Calu3 (cell line): ENCODE results near the gene EFCAB8. TPM values are rescaled to one million over a fixed set of nuclear protein-coding genes. Genes with fewer than 3 reads are reported as not detected.
"Not testable (repeated sequence)": the region's sequence is repeated elsewhere in the genome, so short reads cannot be mapped to it uniquely, and the experiment has no call there.

Experiments used
- BruUV-seq: library from RNA; stranded (reverse); fragments of 400-500 nt; replicated peaks from 2 replicates; lab custom pipeline; 2021; lab: Mats Ljungman, UMichigan
- CTCF ChIA-PET: fragments of 300-600 bp; sonication (Branson Sonifier 250); formaldehyde crosslinking; loops from one replicate; lab custom pipeline; 2022; ENCODE audit warnings: antibody characterized with exemption; lab: Charles Lee
- DNase-seq: peaks from one replicate; pipeline ENCODE4 v3.0.0; 2022
- H3K27ac Mint-ChIP-seq: one replicate; pipeline ENCODE4 v1.8.0; 2022; ENCODE audit warnings: mixed read lengths; ENCODE audit not compliant: unreplicated experiment
- H3K27me3 Mint-ChIP-seq: one replicate; pipeline ENCODE4 v1.8.0; 2022; ENCODE audit warnings: mixed read lengths; ENCODE audit not compliant: unreplicated experiment
- H3K36me3 Mint-ChIP-seq: one replicate; pipeline ENCODE4 v1.8.0; 2022; ENCODE audit warnings: mild to moderate bottlenecking, moderate library complexity, mixed read lengths; ENCODE audit not compliant: insufficient read depth, unreplicated experiment
- H3K4me1 Mint-ChIP-seq: one replicate; pipeline ENCODE4 v1.8.0; 2022; ENCODE audit warnings: mild to moderate bottlenecking, low read depth, mixed read lengths; ENCODE audit not compliant: unreplicated experiment
- H3K4me3 Mint-ChIP-seq: one replicate; pipeline ENCODE4 v1.8.0; 2022; ENCODE audit warnings: mild to moderate bottlenecking, low read depth, moderate library complexity, mixed read lengths; ENCODE audit not compliant: unreplicated experiment
- H3K9me3 Mint-ChIP-seq: one replicate; pipeline ENCODE4 v1.8.0; 2022; ENCODE audit warnings: low read depth, mixed read lengths; ENCODE audit not compliant: unreplicated experiment
- intact Hi-C: fragments of 100-400 bp; cut with micrococcal nuclease; formaldehyde crosslinking; loops from one replicate; pipeline ENCODE4 v1.10.0; 2022; ENCODE audit not compliant: unreplicated experiment
- total RNA-seq: library from RNA; stranded (reverse); gene quantifications from 2 replicates; pipeline ENCODE4 v1.2.3, GENCODE V29; 2022
- TF ChIP-seq, protein P1 (sequence below): fragments of 200-600 bp; IDR thresholded peaks from one replicate; pipeline ENCODE4 v1.8.0; 2022; ENCODE audit warnings: antibody characterized with exemption; ENCODE audit not compliant: unreplicated experiment

EFCAB8 gene
- total RNA-seq, 1 experiment from 2014 or later: 1.1 TPM

DNA sequence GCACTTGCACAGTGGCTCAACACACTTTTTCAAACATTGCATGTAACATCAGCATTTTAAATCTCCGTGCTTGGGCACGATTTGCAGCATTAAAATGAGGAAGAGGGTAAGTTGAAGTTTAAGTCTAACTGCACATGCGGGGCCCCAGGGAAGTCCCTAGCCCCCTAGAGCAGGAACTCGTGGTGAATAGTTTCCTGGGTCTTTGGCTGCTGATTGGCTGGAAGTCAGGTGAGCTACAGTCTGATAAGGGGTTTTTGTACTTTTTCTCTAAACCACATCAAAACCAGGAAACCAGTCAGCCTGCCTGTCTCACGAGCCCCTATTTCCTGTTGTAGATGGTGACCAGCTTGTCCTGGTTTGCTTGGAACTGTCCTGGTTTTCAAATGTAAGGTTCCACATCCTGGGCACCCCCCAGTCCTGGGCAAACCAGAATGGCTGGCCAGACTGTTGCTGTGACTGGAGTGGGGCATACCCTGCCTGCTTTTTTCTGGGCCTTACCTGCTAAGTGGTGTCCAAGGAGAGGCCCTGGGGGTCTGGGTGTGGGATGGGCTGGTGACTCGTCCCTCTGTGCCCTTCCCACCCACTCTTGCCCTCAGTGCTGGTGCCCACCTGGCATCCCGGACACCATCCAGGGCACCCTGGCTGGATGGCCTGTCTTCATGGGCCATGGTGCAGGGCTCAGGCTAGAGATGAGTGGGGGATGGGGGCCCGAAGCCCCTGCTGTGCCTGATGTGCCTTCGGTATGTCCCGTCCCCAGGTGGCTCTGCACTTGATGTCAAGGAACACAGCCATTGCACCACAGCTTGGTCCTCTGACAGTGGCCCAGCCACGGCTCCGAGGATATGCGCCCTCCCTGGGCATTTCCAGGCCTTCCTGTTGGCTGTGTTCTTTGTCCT lies 113.7 kb downstream of the EFCAB8 start:
- DNase-seq: peak; percentile 26
- intact Hi-C loops: no loop called here
- no peaks in the 10 kb centered on the region for H3K36me3 Mint-ChIP-seq
- CTCF ChIA-PET: no interaction called here
- H3K27me3 Mint-ChIP-seq: peaks cover 57% of the 10 kb centered on the region
- H3K9me3 Mint-ChIP-seq: peaks cover 3% of the 10 kb centered on the region
- TF ChIP-seq, protein P1, sequence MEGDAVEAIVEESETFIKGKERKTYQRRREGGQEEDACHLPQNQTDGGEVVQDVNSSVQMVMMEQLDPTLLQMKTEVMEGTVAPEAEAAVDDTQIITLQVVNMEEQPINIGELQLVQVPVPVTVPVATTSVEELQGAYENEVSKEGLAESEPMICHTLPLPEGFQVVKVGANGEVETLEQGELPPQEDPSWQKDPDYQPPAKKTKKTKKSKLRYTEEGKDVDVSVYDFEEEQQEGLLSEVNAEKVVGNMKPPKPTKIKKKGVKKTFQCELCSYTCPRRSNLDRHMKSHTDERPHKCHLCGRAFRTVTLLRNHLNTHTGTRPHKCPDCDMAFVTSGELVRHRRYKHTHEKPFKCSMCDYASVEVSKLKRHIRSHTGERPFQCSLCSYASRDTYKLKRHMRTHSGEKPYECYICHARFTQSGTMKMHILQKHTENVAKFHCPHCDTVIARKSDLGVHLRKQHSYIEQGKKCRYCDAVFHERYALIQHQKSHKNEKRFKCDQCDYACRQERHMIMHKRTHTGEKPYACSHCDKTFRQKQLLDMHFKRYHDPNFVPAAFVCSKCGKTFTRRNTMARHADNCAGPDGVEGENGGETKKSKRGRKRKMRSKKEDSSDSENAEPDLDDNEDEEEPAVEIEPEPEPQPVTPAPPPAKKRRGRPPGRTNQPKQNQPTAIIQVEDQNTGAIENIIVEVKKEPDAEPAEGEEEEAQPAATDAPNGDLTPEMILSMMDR: no peak
- BruUV-seq: no TSS peak
- H3K27ac Mint-ChIP-seq: no peak overlapping the region
- no peaks in the 10 kb centered on the region for H3K4me1 Mint-ChIP-seq
- no peak overlapping the region for H3K4me3 Mint-ChIP-seq

DNA sequence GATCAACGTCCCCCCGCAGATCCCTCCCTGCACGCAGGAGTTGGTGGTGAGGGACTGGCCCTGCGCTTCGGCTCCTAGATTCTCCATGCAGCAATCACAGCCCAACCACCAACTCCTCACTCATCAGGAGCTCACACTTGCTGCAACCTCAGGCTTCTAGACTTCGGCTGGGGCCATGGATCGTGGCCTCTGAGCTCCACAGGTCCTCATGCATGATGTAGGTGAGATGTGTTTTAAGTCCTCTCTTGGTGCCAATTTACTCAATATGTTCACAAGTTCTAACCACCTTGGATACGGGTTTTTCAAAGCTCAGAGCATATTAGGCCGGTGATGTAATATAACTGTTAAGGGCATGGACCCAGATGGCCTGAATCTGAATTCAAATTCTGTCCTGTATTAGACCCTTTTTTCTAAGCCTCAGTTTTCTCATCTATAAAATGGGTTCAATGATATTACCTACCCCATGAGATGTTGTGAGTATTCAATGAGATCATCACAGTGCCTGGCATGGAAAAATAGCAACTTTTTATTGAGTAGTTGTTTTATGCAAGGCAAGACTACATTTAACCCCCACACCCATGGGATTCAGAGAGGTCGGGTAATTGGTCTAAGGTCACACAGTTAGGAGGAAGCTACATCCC lies 114.5 kb downstream of the EFCAB8 start:
- intact Hi-C loops: no loop called here
- no peak overlapping the region for H3K27ac Mint-ChIP-seq

DNA sequence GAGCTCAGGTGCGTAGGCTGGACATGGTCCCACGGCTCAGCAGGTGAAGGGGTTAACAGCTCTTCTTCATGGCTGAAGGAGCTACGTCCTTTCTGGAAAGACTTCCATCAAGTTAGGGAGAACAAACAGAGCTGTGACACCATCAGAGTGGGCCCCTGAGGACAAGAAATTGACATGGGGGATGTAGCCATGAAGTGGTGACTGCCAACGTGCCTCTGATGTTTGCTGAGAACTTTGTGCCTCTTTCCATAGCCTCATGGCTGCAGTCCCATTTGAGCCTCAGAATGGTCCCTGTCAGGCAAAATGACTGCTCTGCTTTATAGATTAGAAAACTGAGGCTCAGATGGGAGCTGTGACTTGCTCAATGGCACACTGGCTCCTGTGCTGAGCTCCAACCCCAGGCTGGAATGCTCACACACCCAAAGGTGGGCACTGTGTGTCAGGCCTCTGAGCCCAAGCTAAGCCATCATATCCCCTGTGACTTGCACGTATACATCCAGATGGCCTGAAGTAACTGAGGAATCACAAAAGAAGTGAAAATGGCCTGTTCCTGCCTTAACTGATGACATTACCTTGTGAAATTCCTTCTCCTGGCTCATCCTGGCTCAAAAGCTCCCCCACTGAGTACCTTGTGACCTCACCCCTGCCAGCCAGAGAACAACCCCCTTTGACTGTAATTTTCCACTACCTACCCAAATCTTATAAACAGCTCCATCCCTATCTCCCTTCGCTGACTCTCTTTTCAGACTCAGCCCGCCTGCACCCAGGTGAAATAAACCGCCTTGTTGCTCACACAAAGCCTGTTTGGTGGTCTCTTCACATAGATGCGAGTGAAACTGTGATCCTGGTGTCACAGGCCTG lies 115.7 kb downstream of the EFCAB8 start:
- H3K27ac Mint-ChIP-seq, CTCF ChIA-PET, H3K9me3 Mint-ChIP-seq, BruUV-seq, H3K4me1 Mint-ChIP-seq, H3K4me3 Mint-ChIP-seq, DNase-seq, intact Hi-C loops, H3K36me3 Mint-ChIP-seq: not testable (repeated sequence)
- peaks cover 57% of the 10 kb centered on the region for H3K27me3 Mint-ChIP-seq

More for the DNA sequence above, 114.5 kb downstream of the EFCAB8 start:
- Mint-ChIP-seq H3K36me3 (no peaks in the 10 kb centered on the region), H3K4me3 (no peak overlapping the region), H3K9me3 (peaks cover 3% of the 10 kb centered on the region), H3K4me1 (no peaks in the 10 kb centered on the region), H3K27me3 (peaks cover 57% of the 10 kb centered on the region)
- TF ChIP-seq, protein P1: no peak
- DNase-seq: no peak
- CTCF ChIA-PET: no interaction called here
- no TSS peak for BruUV-seq

- BruUV-seq, intact Hi-C loops: not testable (repeated sequence)
These were observed 116.4 kb downstream of the EFCAB8 start for GRCh38 chr20:32975121-32975520.

More at GRCh38 chr20:32975121-32975520, 116.4 kb downstream of the EFCAB8 start:
- H3K36me3 Mint-ChIP-seq, H3K4me3 Mint-ChIP-seq, DNase-seq, CTCF ChIA-PET, H3K27ac Mint-ChIP-seq, H3K9me3 Mint-ChIP-seq, H3K4me1 Mint-ChIP-seq: not testable (repeated sequence)
- H3K27me3 Mint-ChIP-seq: peaks cover 61% of the 10 kb centered on the region
